HG02763 (cell line): ENCODE measurements around the gene PPFIA2.
"Not testable (repeated sequence)": the region's sequence is repeated elsewhere in the genome, so short reads cannot be mapped to it uniquely, and the experiment has no call there.

ENCODE experiments used
- ATAC-seq: cut with Tn5 transposase; IDR thresholded peaks from one replicate; pipeline ENCODE4 v1.9.1; 2021; ENCODE audit warnings: mild to moderate bottlenecking, moderate library complexity; ENCODE audit not compliant: unreplicated experiment

The PPFIA2 gene

DNA sequence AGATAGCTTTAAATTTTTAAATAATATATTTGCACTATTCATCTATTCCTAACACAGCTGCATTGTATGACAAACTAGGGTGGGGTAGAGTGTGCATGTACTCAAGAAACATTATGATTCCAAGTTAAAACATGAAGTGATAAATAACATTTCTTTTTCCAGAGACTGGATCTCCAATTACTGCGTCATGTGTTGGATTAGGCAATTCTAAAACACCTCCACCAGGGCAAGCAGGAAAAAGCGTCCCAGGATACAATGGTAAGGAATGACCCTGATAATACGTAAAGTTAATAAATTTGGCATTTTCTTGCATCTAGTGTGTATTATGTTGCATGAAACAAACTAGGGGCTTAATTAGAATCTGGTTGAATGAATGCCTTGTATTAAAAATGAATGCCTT lies 542.4 kb downstream of the PPFIA2 start:
- no peak for ATAC-seq

GRCh38 chr12:81212996-81213696 lies 546.0 kb downstream of the PPFIA2 start:
- no peak for ATAC-seq

DNA sequence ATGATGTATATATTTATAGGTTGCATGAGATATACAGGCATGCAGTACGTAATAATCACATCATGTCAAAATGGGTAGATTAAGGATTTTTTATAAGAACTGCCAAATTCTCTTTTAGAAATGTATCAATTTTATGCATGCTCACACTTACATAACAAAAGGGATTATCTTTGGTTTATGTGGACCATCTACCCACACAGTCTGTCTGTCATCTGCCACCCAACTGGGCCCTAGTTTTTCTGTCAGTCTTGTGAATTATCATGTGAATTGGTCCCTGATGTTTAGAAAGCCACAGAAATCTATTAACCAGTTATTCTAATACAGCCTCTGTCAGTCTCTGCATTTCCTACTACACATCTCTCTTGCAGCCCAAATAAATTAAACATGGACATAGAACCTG lies 547.8 kb downstream of the PPFIA2 start:
- no peak for ATAC-seq

GRCh38 chr12:81209772-81210225 lies 549.4 kb downstream of the PPFIA2 start:
- not testable (repeated sequence) for ATAC-seq

DNA sequence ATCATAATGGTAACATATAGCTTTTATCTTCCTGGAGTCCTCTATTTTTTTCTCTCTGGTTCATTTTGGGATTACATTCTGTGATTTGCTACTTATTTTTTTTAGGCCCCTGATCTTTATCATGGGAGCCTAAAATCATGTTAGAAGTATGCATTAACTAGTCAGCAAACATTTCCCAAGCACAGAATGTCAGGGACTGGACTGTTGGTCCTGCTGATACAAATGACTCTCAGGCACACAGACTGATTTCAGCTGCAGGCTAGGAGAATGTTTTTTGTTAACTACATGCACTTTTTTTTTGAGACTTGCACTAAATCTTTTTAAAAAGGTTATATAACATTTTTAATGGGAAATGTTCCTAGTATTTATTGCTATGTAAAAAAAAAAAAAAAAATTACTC lies 550.1 kb downstream of the PPFIA2 start:
- ATAC-seq = no peak

- no peak for ATAC-seq
Observed at GRCh38 chr12:81208187-81208911, 550.8 kb downstream of the PPFIA2 start.
